Measurements from ENCODE around the gene HOXD13. TPM values are rescaled to one million over a fixed set of nuclear protein-coding genes. Genes with fewer than 3 reads are reported as not detected.
A peak's percentile ranks its signal among the peaks of the same experiment; 100 is the strongest.

Gene HOXD13
- total RNA-seq, 2 donors from 2014 or later = not detected

DNA sequence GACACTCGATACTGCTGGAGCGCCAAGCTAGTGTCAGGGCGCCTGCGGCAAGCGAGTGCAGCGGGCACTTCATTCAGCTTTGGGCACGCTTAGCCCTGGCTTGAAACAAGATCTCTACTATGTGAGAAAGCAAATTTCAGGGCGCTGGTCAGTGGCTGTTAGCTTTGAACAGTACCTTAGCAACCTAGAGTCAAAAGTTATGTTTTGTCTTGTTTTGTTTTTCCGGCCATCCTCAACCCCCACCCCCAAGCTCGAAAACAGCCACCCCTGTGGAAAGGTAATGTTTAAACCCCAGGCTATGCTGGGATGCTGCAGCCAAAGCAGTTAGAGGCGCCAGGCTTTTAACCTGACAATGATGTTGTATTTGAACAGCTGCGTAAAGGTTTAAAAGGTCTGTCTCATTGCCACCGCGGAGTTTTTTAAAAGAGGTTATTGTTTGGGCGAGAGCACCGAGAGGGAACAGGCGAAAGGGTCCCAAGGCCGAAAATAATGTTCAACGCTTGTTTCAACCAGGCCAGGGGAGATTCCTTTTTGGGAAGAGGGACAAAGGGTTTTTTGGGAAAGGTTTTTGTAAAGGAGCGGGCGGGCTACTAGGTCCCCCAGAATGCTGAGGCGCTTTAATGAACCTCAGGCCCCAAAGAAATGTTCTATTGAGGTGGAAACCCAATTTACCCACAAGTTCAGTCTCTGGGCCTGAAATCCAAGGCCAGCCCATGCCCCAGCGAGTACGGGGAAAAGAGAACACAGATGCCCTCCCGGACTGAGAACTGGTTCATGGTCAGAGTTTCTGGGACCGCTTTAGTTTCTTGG lies 21.8 kb downstream of the HOXD13 start:
- H3K4me3 Mint-ChIP-seq = no peak overlapping the region
- H3K27ac Mint-ChIP-seq = no peak overlapping the region
- H3K27me3 Mint-ChIP-seq = peaks cover 76% of the 10 kb centered on the region
- peaks cover 12% of the 10 kb centered on the region for H3K4me1 Mint-ChIP-seq
- ATAC-seq (replicated peaks) = no peak
- peaks cover 4% of the 10 kb centered on the region for H3K9me3 Mint-ChIP-seq
- H3K36me3 Mint-ChIP-seq (ENCODE audit: low read depth) = peaks cover 4% of the 10 kb centered on the region

GRCh38 chr2:176114930-176115625 lies 22.6 kb downstream of the HOXD13 start:
- H3K9me3 Mint-ChIP-seq = peaks cover 4% of the 10 kb centered on the region

GRCh38 chr2:176115883-176116813 lies 23.6 kb downstream of the HOXD13 start, which contains the start of gene HOXD10:
TSS of gene HOXD10 (plus strand) at chr2:176116778. CDS start at chr2:176116834, 56 bp downstream.
- H3K27me3 Mint-ChIP-seq = peaks cover 78% of the 10 kb centered on the region
- peaks cover 7% of the 10 kb centered on the region for H3K36me3 Mint-ChIP-seq (ENCODE audit: low read depth)
- peaks cover 8% of the 10 kb centered on the region for H3K4me1 Mint-ChIP-seq
- no peak for ATAC-seq (replicated peaks)
- H3K4me3 Mint-ChIP-seq = no peak within 1 kb of the TSS
- no peak within 1 kb of the TSS for H3K27ac Mint-ChIP-seq
- peaks cover 4% of the 10 kb centered on the region for H3K9me3 Mint-ChIP-seq

More at GRCh38 chr2:176114930-176115625, 22.6 kb downstream of the HOXD13 start:
- Mint-ChIP-seq H3K27me3 (peaks cover 76% of the 10 kb centered on the region), H3K36me3 (ENCODE audit: low read depth) (peaks cover 5% of the 10 kb centered on the region), H3K27ac (no peak overlapping the region), H3K4me1 (peaks cover 8% of the 10 kb centered on the region), H3K4me3 (no peak overlapping the region)
- ATAC-seq (replicated peaks) = no peak

GRCh38 chr2:176117162-176117822 lies 24.8 kb downstream of the HOXD13 start:
- Mint-ChIP-seq H3K27me3 (peaks cover 70% of the 10 kb centered on the region), H3K36me3 (ENCODE audit: low read depth) (peaks cover 7% of the 10 kb centered on the region), H3K27ac (no peak overlapping the region), H3K4me3 (no peak overlapping the region), H3K9me3 (peaks cover 4% of the 10 kb centered on the region), H3K4me1 (peaks cover 8% of the 10 kb centered on the region)
- ATAC-seq (replicated peaks) = no peak

DNA sequence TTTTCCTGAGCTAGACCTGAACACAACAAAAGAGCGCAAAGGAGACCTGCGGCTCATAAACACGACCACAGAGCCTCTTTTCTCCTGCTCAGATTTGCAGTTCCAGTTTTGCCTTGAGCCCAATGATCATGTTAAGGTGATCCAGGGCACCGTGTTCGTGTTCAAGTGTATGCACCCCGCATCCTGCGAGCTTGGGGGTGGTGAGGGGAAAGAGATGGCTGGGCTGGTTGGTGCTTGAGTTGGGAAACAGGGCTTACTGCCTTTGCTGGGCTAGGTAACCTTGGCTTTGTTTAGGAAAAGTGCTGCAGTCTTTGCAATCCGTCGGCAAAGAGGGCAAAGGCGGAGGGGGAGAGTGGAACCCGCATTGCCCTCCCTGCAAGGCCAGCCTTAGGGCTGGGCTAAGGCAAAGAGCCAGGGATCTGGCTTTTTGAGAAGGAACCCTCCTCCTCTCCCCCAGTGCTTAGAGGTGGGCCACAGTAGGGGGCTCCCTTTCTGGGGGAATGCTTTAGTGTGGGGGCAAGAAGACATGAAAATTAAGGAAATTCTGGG lies 25.4 kb downstream of the HOXD13 start:
- H3K4me1 Mint-ChIP-seq = peaks cover 8% of the 10 kb centered on the region
- peaks cover 66% of the 10 kb centered on the region for H3K27me3 Mint-ChIP-seq
- H3K36me3 Mint-ChIP-seq (ENCODE audit: low read depth) = peaks cover 7% of the 10 kb centered on the region
- ATAC-seq (replicated peaks) = no peak
- no peak overlapping the region for H3K4me3 Mint-ChIP-seq
- peaks cover 4% of the 10 kb centered on the region for H3K9me3 Mint-ChIP-seq
- no peak overlapping the region for H3K27ac Mint-ChIP-seq

DNA sequence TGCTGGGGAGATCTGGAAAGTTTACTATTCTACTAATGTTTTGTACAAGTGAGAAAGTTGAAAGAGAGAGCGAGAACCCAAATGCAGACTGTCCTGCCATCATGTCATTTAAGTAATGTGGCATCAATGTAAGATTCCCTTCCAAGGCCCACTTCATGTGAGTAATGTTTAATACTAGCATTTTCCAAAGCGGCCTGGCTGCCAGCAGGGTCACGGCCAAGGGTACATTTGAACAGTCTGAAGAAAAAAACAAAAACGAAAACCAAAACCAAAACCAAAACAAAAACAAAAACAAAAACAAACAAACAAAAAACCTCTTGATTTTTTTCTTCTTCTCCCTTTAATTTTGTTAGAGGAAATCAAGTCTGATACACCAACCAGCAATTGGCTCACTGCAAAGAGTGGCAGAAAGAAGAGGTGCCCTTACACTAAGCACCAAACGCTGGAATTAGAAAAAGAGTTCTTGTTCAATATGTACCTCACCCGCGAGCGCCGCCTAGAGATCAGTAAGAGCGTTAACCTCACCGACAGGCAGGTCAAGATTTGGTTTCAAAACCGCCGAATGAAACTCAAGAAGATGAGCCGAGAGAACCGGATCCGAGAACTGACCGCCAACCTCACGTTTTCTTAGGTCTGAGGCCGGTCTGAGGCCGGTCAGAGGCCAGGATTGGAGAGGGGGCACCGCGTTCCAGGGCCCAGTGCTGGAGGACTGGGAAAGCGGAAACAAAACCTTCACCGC lies 26.2 kb downstream of the HOXD13 start:
- Mint-ChIP-seq H3K27ac (no peak overlapping the region), H3K36me3 (ENCODE audit: low read depth) (peaks cover 7% of the 10 kb centered on the region), H3K27me3 (peaks cover 63% of the 10 kb centered on the region), H3K4me1 (peaks cover 8% of the 10 kb centered on the region), H3K4me3 (no peak overlapping the region), H3K9me3 (no peaks in the 10 kb centered on the region)
- no peak for ATAC-seq (replicated peaks)

- peaks cover 69% of the 10 kb centered on the region for H3K27me3 Mint-ChIP-seq
- H3K27ac Mint-ChIP-seq = no peak overlapping the region
- no peak overlapping the region for H3K4me3 Mint-ChIP-seq
- H3K4me1 Mint-ChIP-seq = peaks cover 8% of the 10 kb centered on the region
- no peak for ATAC-seq (replicated peaks)
- H3K9me3 Mint-ChIP-seq = no peaks in the 10 kb centered on the region
- peaks cover 7% of the 10 kb centered on the region for H3K36me3 Mint-ChIP-seq (ENCODE audit: low read depth)
Observed at GRCh38 chr2:176120364-176121189, 28.1 kb downstream of the HOXD13 start.

DNA sequence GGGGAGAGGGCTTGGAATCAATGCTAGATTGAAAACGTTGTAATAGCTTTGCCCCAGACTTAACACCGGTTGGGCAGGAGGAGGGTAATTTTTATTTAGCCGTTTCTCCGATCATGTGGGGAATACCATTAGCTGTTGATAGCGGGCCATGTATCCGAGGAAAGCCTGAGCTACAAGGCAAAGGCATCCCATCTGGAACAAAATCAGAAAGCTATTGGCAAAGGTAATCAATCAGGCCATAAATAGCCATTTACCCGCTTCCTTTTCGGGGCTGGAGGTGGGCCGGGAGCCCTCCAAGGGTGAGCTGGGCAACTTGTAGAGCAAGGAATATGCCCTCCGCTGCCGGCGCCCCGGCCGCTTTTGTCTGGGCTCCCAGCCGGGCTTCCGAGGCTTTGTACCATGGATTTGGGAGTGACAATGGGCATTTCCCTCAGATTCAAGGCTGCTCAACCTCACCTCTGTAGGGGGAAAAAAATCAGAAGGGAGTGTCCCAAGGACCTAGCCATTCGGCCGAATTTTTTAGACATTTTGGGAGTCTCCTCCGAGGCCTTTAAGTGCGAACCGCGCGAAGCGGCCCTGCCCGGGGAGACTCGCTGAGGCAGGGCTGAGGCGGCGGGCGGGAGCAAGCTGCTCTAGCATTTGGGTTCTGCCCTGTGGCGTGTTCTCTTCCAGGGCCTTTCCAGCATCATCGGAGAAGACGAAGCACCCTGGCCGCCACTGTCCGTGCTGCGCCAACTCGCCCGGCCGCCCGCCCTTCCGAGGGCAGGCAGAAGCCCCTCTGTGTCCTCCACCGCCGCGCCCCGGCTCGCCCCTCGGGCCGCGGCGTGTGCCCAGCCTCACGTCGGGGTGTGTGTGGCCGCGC lies 28.9 kb downstream of the HOXD13 start:
- no peak for ATAC-seq (replicated peaks)
- Mint-ChIP-seq H3K36me3 (ENCODE audit: low read depth) (peaks cover 7% of the 10 kb centered on the region), H3K9me3 (no peaks in the 10 kb centered on the region), H3K4me3 (no peak overlapping the region), H3K27me3 (peaks cover 72% of the 10 kb centered on the region), H3K4me1 (peaks cover 8% of the 10 kb centered on the region), H3K27ac (no peak overlapping the region)

DNA sequence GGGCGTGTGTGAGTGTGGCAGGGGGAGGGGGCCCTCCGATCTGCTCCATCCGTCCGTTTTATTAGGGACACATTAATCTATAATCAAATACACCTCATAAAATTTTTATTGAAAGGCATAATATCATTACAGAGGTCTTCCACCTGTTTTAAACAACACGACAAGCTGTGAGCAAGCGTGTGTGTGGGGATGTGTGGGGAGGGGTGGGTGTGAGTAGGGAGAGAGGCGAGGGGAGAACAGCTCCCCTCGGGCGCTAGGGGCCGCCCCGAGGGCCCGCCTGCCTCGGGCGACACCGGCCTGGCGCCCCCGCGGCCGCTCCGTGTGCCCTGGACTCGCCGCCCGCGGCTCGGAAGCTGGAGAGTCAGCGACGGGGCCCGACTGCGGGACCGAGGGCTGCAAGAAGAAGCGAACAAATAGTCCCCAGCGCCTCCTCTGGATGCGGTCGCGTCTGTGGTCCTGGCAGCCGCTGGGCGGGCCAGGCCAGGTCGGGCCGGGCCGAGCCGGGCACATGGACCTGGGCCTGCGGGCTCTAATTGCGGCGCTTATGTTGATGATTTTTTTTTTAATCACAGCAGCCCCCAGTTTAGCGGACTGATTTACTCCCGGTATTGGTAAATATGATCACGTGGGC lies 29.6 kb downstream of the HOXD13 start:
- ATAC-seq (replicated peaks) = no peak
- no peak overlapping the region for H3K4me3 Mint-ChIP-seq

GRCh38 chr2:176122683-176123410 lies 30.3 kb downstream of the HOXD13 start, which contains the start of gene HOXD9:
TSS of gene HOXD9 (plus strand) at chr2:176122719. CDS start at chr2:176122769, 50 bp downstream.
- Mint-ChIP-seq H3K9me3 (no peaks in the 10 kb centered on the region), H3K4me1 (peaks cover 8% of the 10 kb centered on the region), H3K4me3 (peak within 1 kb of the TSS; percentile 12), H3K36me3 (ENCODE audit: low read depth) (peaks cover 7% of the 10 kb centered on the region), H3K27me3 (peaks cover 70% of the 10 kb centered on the region), H3K27ac (no peak within 1 kb of the TSS)
- no peak for ATAC-seq (replicated peaks)

More for the DNA sequence above, 29.6 kb downstream of the HOXD13 start:
- Mint-ChIP-seq H3K36me3 (ENCODE audit: low read depth) (peaks cover 7% of the 10 kb centered on the region), H3K9me3 (no peaks in the 10 kb centered on the region), H3K27me3 (peaks cover 69% of the 10 kb centered on the region), H3K4me1 (peaks cover 8% of the 10 kb centered on the region), H3K27ac (no peak overlapping the region)
